Coronary artery (tissue), 2 donors: ENCODE data around the gene GPR101.

ENCODE experiments used
- DNase-seq: peaks from one replicate; pipeline ENCODE4 v3.0.0-alpha.2; 2017; ENCODE audit warnings: low spot score
- H3K27ac ChIP-seq, 2 donors: fragments of 200-600 bp; sonication (generic); one replicate each; pipeline ENCODE4 v1.5.1; 2016 to 2019
- H3K4me3 ChIP-seq: fragments of 200-600 bp; sonication (generic); 2 replicates; pipeline ENCODE4 v1.5.1; 2016; ENCODE audit warnings: mild to moderate bottlenecking, moderate library complexity
- TF ChIP-seq, protein P1 (sequence below): fragments of 200-600 bp; sonication (generic); IDR thresholded peaks from one replicate; pipeline ENCODE4 v1.5.1; 2019; ENCODE audit warnings: antibody characterized with exemption

The GPR101 gene

GRCh38 chrX:137033774-137034507, at the start of gene GPR101:
TSS of gene GPR101 (minus strand) at chrX:137033995. CDS start at chrX:137031674, 2,321 bp downstream.
- Histone ChIP-seq H3K27ac (no peak within 1 kb of the TSS), H3K4me3 (peak within 1 kb of the TSS; percentile 55)
- TF ChIP-seq, protein P1, sequence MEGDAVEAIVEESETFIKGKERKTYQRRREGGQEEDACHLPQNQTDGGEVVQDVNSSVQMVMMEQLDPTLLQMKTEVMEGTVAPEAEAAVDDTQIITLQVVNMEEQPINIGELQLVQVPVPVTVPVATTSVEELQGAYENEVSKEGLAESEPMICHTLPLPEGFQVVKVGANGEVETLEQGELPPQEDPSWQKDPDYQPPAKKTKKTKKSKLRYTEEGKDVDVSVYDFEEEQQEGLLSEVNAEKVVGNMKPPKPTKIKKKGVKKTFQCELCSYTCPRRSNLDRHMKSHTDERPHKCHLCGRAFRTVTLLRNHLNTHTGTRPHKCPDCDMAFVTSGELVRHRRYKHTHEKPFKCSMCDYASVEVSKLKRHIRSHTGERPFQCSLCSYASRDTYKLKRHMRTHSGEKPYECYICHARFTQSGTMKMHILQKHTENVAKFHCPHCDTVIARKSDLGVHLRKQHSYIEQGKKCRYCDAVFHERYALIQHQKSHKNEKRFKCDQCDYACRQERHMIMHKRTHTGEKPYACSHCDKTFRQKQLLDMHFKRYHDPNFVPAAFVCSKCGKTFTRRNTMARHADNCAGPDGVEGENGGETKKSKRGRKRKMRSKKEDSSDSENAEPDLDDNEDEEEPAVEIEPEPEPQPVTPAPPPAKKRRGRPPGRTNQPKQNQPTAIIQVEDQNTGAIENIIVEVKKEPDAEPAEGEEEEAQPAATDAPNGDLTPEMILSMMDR: no peak
- DNase-seq: no peak

DNA sequence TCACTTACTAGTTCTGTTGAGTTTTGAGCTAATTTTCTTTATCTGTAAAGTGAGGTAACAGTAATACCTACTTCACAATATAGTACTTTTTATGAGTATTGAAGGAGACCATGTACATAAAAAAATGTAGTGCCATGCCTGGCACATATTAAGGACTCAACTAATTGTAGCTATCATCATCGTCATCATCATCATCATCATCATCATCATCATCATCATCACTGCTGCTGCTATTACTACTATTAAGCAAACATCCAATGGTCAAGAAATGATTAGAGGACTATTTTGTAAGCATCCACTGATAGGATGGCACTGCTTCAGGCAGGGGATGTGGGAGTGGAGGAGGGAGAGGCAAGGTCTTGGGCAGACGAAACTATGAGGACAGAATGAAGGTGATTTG, 47.4 kb upstream of the GPR101 start:
- H3K4me3 ChIP-seq: no peak overlapping the region
- TF ChIP-seq, protein P1: no peak
- no peak overlapping the region for H3K27ac ChIP-seq
- no peak for DNase-seq

DNA sequence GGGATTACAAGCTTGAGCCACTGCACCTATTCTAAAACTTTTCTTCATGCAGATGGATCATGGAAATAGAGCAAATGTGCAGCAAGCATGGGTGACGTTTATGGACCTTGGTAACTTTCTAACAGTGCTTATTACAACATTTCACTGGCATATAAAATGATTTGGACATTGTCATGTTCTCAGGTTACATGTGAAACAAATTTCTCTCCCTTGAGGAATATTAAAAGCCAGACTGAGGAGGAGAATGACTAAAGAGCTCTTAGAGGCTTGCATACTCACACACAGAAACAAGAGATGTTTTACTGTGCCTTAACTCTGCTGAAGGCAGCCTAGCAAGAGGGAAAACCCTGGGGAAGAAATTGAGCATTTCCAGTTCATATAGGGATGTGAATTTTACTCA, 38.6 kb upstream of the GPR101 start:
- TF ChIP-seq, protein P1: no peak
- H3K4me3 ChIP-seq: no peak overlapping the region

GRCh38 chrX:137071596-137071995, 37.8 kb upstream of the GPR101 start:
- Histone ChIP-seq H3K27ac (no peak overlapping the region), H3K4me3 (no peak overlapping the region)
- TF ChIP-seq, protein P1: no peak
- DNase-seq: no peak

More for the DNA sequence above, 38.6 kb upstream of the GPR101 start:
- H3K27ac ChIP-seq: no peak overlapping the region
- DNase-seq: no peak

DNA sequence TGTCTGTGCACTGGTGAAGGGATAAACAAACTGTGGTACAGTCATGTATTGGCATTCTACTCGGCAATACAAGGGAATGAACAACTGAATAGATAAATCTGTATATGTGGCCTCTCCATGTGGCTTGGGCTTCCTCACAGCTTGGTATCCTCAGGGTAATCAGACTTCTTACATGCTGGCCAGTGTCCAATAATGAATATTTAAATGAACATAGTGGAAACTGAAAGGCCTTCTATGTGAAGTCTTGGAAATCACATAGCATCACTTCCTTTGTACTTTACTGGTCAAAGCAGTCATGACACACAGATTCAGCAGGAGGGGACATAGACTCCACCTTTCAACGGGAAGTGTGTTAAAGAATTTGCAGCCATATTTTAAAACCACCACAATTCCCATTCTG, 33.4 kb upstream of the GPR101 start:
- no peak for DNase-seq
- TF ChIP-seq, protein P1: no peak
- Histone ChIP-seq H3K4me3 (no peak overlapping the region), H3K27ac (no peak overlapping the region)

GRCh38 chrX:137062915-137063617, 29.3 kb upstream of the GPR101 start:
- Histone ChIP-seq H3K4me3 (no peak overlapping the region), H3K27ac (no peak overlapping the region)
- DNase-seq: no peak
- TF ChIP-seq, protein P1: no peak
